22Rv1 (cell line): ENCODE measurements around the gene PPIP5K2.
A peak's percentile ranks its signal among the peaks of the same experiment; 100 is the strongest.

Source experiments
- H3K27ac ChIP-seq: fragments of 450-650 bp; 2 replicates; pipeline ENCODE4 v1.5.1; 2017
- CTCF ChIP-seq: fragments of 450-650 bp; IDR thresholded peaks from 2 replicates; pipeline ENCODE4 v1.5.1; 2017; ENCODE audit warnings: mild to moderate bottlenecking
- ZFX ChIP-seq: fragments of 450-650 bp; IDR thresholded peaks from 2 replicates; pipeline ENCODE4 v1.6.1; 2017; ENCODE audit warnings: antibody characterized with exemption, borderline replicate concordance

Gene PPIP5K2

GRCh38 chr5:103110403-103110802 lies 9.7 kb upstream of the PPIP5K2 start:
- TF ChIP-seq ZFX = no peak
- no peak for TF ChIP-seq CTCF
- H3K27ac ChIP-seq = no peak overlapping the region

GRCh38 chr5:103111468-103111867 lies 8.6 kb upstream of the PPIP5K2 start:
- H3K27ac ChIP-seq = no peak overlapping the region
- no peak for TF ChIP-seq CTCF
- TF ChIP-seq ZFX = no peak

GRCh38 chr5:103112910-103113309 lies 7.2 kb upstream of the PPIP5K2 start:
- H3K27ac ChIP-seq = no peak overlapping the region
- TF ChIP-seq CTCF (no peak), ZFX (no peak)

- TF ChIP-seq ZFX (no peak), CTCF (no peak)
- no peak overlapping the region for H3K27ac ChIP-seq
Measured at GRCh38 chr5:103114440-103114839, 5.7 kb upstream of the PPIP5K2 start.

- TF ChIP-seq ZFX = no peak
- TF ChIP-seq CTCF = no peak
- H3K27ac ChIP-seq = no peak overlapping the region
Measured at GRCh38 chr5:103117471-103117991, 2.6 kb upstream of the PPIP5K2 start.

GRCh38 chr5:103119070-103119764 lies 884 bp upstream of the PPIP5K2 start:
- TF ChIP-seq ZFX (no peak), CTCF (no peak)
- H3K27ac ChIP-seq = peak overlapping the region; percentile 91

GRCh38 chr5:103120607-103121200 lies 603 bp downstream of the PPIP5K2 start:
- H3K27ac ChIP-seq = peak overlapping the region; percentile 91
- TF ChIP-seq ZFX (no peak), CTCF (no peak)
